H1 (cell line): Measurements from ENCODE around the gene ACBD4. TPM values are rescaled to one million over a fixed set of nuclear protein-coding genes. Genes with fewer than 3 reads are reported as not detected.

Experiments
- ASH2L ChIP-seq: fragments of 200-600, 300-600 bp; sonication (generic); IDR thresholded peaks from one replicate; pipeline ENCODE4 v1.7.1; 2017; ENCODE audit warnings: low read length
- ATF3 ChIP-seq: IDR thresholded peaks from 2 replicates; pipeline ENCODE4 v1.6.1; 2011; ENCODE audit warnings: low read depth, mild to moderate bottlenecking, low read length; ENCODE audit not compliant: insufficient read depth
- BACH1 ChIP-seq: IDR thresholded peaks from 2 replicates; pipeline ENCODE4 v1.6.1; 2012; ENCODE audit warnings: low read length, improper control_type of control experiment
- CHD2 ChIP-seq: IDR thresholded peaks from 2 replicates; pipeline ENCODE4 v1.6.1; 2012; ENCODE audit warnings: low read length, improper control_type of control experiment
- CREB1 ChIP-seq: IDR thresholded peaks from 2 replicates; pipeline ENCODE4 v1.6.1; 2012; ENCODE audit warnings: inconsistent platforms
- CTCF ChIP-seq, 3 experiments: IDR thresholded peaks; 1 replicate in 2 of 3; 2 replicates in 1 of 3; pipeline versions ENCODE4 v1.5.1 to v1.6.1; 2011; ENCODE audit warnings: low read length in 3 of 3, mild to moderate bottlenecking in 3 of 3, inconsistent platforms in 2 of 3, low read depth in 1 of 3, moderate library complexity in 1 of 3; ENCODE audit not compliant: insufficient read depth in 1 of 3; ENCODE audit errors: control extremely low read depth in 1 of 3
- E2F6 ChIP-seq: IDR thresholded peaks from 2 replicates; pipeline ENCODE4 v1.6.1; 2012; ENCODE audit warnings: inconsistent platforms
- GABPA ChIP-seq: IDR thresholded peaks from 2 replicates; pipeline ENCODE4 v1.6.1; 2011; ENCODE audit warnings: mild to moderate bottlenecking, low read length, moderate library complexity, borderline replicate concordance; ENCODE audit not compliant: insufficient read depth
- GTF2F1 ChIP-seq: IDR thresholded peaks from 2 replicates; pipeline ENCODE4 v1.6.1; 2012; ENCODE audit warnings: low read depth, low read length, improper control_type of control experiment, borderline replicate concordance
- PHF8 ChIP-seq: fragments of 200-600 bp; sonication (generic); conservative IDR thresholded peaks from 2 replicates; pipeline ENCODE4 v1.7.1; 2012; ENCODE audit warnings: low read depth, mild to moderate bottlenecking, inconsistent platforms, low read length, moderate library complexity
- POLR2A ChIP-seq, 2 experiments: IDR thresholded peaks; 1 replicate in 1 of 2; 2 replicates in 1 of 2; pipeline ENCODE4 v1.6.1; 2011; ENCODE audit warnings: low read depth in 2 of 2, low read length in 2 of 2, mild to moderate bottlenecking in 2 of 2; ENCODE audit errors: control extremely low read depth in 1 of 2
- POLR2AphosphoS5 ChIP-seq: IDR thresholded peaks from 2 replicates; pipeline ENCODE4 v1.6.1; 2011; ENCODE audit warnings: low read depth, low read length
- RFX5 ChIP-seq: IDR thresholded peaks from 2 replicates; pipeline ENCODE4 v1.6.1; 2011; ENCODE audit warnings: low read depth, low read length, improper control_type of control experiment, borderline replicate concordance
- RNF2 ChIP-seq: fragments of 200-900, 300-1000 bp; sonication (generic); IDR thresholded peaks from 2 replicates; pipeline ENCODE4 v1.7.1; 2016; ENCODE audit warnings: borderline replicate concordance, low read depth, mild to moderate bottlenecking, antibody characterized with exemption, low read length; ENCODE audit not compliant: poor library complexity, severe bottlenecking; ENCODE audit errors: missing control alignments
- SIN3A ChIP-seq, 2 experiments: IDR thresholded peaks in 1 of 2; conservative IDR thresholded peaks in 1 of 2; 2 replicates each; pipeline ENCODE4 v1.6.1; 2011 to 2012; ENCODE audit warnings: low read length in 2 of 2, improper control_type of control experiment in 1 of 2, low read depth in 1 of 2, mild to moderate bottlenecking in 1 of 2
- SP1 ChIP-seq: IDR thresholded peaks from 2 replicates; pipeline ENCODE4 v1.6.1; 2011; ENCODE audit warnings: low read depth, low read length
- TBP ChIP-seq: IDR thresholded peaks from 2 replicates; pipeline ENCODE4 v1.6.1; 2011; ENCODE audit warnings: low read depth, low read length, improper control_type of control experiment
- TEAD4 ChIP-seq: IDR thresholded peaks from 2 replicates; pipeline ENCODE4 v1.6.1; 2012; ENCODE audit warnings: low read depth, low read length, inconsistent platforms, mixed read lengths
- ZNF274 ChIP-seq: IDR thresholded peaks from 2 replicates; pipeline ENCODE4 v1.7.0; 2012; ENCODE audit warnings: low read length, borderline replicate concordance; ENCODE audit errors: extremely low read depth
- polyA plus RNA-seq, 7 experiments: library from polyadenylated mRNA; depleted of rRNA in 3 of 7; stranded (reverse) in 5 of 7; unstranded in 2 of 7; fragments of >200 nt in 5 of 7; fragments of 200-250 nt in 2 of 7; gene quantifications; 1 replicate in 5 of 7; 2 replicates in 1 of 7; 4 replicates in 1 of 7; pipeline versions ENCODE4 v1.2.1 to v1.2.3, GENCODE V29; 2011 to 2013; ENCODE audit warnings: missing spikeins in 2 of 7, mixed read lengths in 2 of 7
- total RNA-seq: library from RNA; stranded (reverse); fragmentation: NEBNext Ultra II Directional; extraction: Animal tissue kit (Norgen Biotek cat#: 25700); gene quantifications from 2 replicates; pipeline ENCODE4 v1.2.1, GENCODE V29; 2021
- TF ChIP-seq, protein P1 (sequence below): IDR thresholded peaks from 2 replicates; pipeline ENCODE4 v1.6.1; 2012; ENCODE audit warnings: inconsistent platforms

Gene ACBD4
- total and polyA plus RNA-seq, 2 of the 8 experiments (the other 6 are each of a cell fraction or from before 2014, with no cell fraction given), result 7.3 to 10.7 TPM

DNA sequence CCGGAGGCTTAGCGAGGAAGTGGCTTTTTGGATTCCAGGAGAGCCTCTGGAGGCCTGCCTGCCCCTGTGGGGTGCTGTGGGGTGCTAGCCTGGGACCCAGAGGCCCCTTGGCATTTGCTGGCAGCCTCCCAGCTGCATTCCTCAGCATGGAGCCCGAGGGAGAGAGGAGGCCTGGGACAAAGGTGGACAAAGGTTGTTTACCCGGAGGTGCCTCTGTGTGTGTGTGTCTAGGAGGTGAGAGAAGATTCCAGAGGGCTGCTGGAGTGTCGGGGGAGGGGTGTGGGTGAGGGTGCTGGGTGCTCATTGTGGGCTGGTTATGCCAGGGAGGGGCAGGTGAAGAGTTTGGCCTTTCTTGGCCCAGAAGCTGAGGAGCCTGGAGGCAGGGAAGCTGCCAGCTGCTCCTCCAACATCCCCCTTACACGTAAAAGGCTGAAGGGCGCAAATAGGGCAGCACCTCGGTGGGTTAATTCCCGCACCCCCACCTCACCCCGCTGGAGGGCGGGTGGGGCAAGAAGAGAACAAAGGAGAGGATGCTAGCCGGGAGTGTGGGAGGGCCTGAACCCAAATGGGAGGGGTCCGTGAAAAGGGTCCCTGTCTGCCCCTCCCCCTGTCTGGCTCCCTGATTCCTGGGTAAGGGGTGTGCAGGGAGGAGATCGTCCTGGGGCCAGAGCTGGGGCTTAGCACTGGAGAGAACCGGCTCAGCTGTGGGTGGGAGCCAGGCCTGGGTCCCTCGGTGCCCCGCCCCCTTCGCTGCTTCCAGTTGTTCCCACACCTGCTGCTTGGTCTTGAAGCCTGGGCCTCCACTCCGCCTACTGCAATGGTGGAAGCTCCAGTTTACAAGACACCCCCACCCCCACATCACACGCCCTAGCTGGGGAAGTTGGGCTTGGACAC, 36.1 kb downstream of the ACBD4 start (continued):
- TF ChIP-seq ATF3 (no peak), BACH1 (no peak), CREB1 (no peak), TEAD4 (no peak), CTCF (IDR thresholded peaks at IDR 0.05; ENCODE audit: control extremely low read depth in 1 of 3, insufficient read depth in 1 of 3, low read depth in 1 of 3, low read length in 3 of 3) (peak in 1 of 3 experiments; percentile 7; a peak in 1 of 4 replicates), GABPA (no peak), TBP (no peak), SIN3A (conservative IDR thresholded peaks at IDR 0.05 in 1 of 2, IDR thresholded peaks at IDR 0.05 in 1 of 2; ENCODE audit: low read depth in 1 of 2, low read length in 2 of 2) (no peak), POLR2A (IDR thresholded peaks at IDR 0.05; ENCODE audit: control extremely low read depth in 1 of 2, low read depth in 2 of 2, low read length in 2 of 2) (no peak), E2F6 (peak; percentile 64), ASH2L (peak; percentile 46), RNF2 (no peak), ZNF274 (no peak), SP1 (peak; percentile 30; the same call in 1 of the 2 replicates), PHF8 (no peak), GTF2F1 (no peak), CHD2 (no peak), POLR2AphosphoS5 (no peak), RFX5 (no peak)
- TF ChIP-seq, protein P1, sequence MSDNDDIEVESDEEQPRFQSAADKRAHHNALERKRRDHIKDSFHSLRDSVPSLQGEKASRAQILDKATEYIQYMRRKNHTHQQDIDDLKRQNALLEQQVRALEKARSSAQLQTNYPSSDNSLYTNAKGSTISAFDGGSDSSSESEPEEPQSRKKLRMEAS, result peak; percentile 48; the same call in 1 of the 2 replicates
